ENCODE measurements around the gene ZC3H10.
A peak's percentile ranks its signal among the peaks of the same experiment; 100 is the strongest.
"Not testable (repeated sequence)": the region's sequence is repeated elsewhere in the genome, so short reads cannot be mapped to it uniquely, and the experiment has no call there.

ZC3H10 gene

GRCh38 chr12:56105609-56105902 is 12.5 kb upstream of the ZC3H10 start:
- in situ Hi-C loops (cut with HindIII; ENCODE audit: low pct_unique_long_range_greater_than_20kb, low sequenced_read_pairs), result no loop called here
- DNase-seq (ENCODE audit: low read depth in 1 of 2, low spot score in 1 of 2), result no peak
- no peak for TF ChIP-seq JUND (IDR thresholded peaks at IDR 0.05; ENCODE audit: low read depth)

GRCh38 chr12:56107242-56107641 is 10.8 kb upstream of the ZC3H10 start:
- no peak for TF ChIP-seq JUND (IDR thresholded peaks at IDR 0.05; ENCODE audit: low read depth)
- no peak for DNase-seq (ENCODE audit: low read depth in 1 of 2, low spot score in 1 of 2)
- in situ Hi-C loops (cut with HindIII; ENCODE audit: low pct_unique_long_range_greater_than_20kb, low sequenced_read_pairs), result no loop called here

- no peak for DNase-seq (ENCODE audit: low read depth in 1 of 2, low spot score in 1 of 2)
- in situ Hi-C loops (cut with HindIII; ENCODE audit: low pct_unique_long_range_greater_than_20kb, low sequenced_read_pairs), result no loop called here
- TF ChIP-seq JUND (IDR thresholded peaks at IDR 0.05; ENCODE audit: low read depth), result no peak
Observed at GRCh38 chr12:56110571-56110970, 7.5 kb upstream of the ZC3H10 start.

DNA sequence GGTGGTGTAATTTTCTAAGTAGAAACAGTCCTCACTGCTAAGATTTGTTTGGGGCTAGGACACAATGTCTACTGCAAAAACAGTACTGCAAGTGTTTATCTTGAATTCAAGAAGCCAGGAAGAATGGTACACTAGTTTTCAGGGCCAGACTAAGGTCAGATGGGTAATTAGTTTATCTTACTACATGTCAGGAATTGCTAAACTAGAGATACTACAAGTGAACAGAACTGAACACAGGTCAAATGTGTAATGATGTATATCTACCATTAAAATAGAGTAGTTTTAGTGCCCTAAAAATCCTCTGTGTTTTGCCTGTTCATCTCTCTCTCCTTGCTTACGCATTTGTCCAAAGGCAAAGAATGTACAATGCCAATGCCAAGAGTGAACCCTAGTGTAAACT is 4.0 kb upstream of the ZC3H10 start:
- no peak for DNase-seq (ENCODE audit: low read depth in 1 of 2, low spot score in 1 of 2)
- in situ Hi-C loops (cut with HindIII; ENCODE audit: low pct_unique_long_range_greater_than_20kb, low sequenced_read_pairs), result no loop called here
- TF ChIP-seq JUND (IDR thresholded peaks at IDR 0.05; ENCODE audit: low read depth), result no peak

DNA sequence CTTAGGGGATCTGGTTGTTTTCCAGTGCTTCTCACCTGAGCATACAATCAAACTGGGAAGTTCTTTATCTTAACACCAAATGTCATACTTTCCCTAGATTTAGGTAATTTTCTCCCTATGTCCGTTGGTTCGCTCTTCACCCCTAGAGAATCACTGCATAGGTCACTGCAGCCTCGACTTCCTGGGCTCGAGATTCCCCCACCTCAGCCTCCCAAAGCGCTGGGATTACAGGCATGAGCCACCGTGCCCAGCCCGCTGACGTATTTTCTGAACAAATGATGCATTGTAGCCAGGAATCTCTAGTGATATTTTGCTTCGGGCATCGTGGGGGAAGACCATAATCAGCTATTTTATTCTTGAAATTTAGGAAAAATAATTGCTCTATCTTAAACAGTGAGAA is 2.7 kb upstream of the ZC3H10 start:
- peak in 1 of 2 experiments; percentile 23 for DNase-seq (ENCODE audit: low read depth in 1 of 2, low spot score in 1 of 2)
- no peak for TF ChIP-seq JUND (IDR thresholded peaks at IDR 0.05; ENCODE audit: low read depth)
- in situ Hi-C loops (cut with HindIII; ENCODE audit: low pct_unique_long_range_greater_than_20kb, low sequenced_read_pairs), result no loop called here

- in situ Hi-C loops (cut with HindIII; ENCODE audit: low pct_unique_long_range_greater_than_20kb, low sequenced_read_pairs), result no loop called here
- DNase-seq (ENCODE audit: low read depth in 1 of 2, low spot score in 1 of 2), result peak in 1 of 2 experiments; percentile 98
Observed at GRCh38 chr12:56116267-56117081, 1.6 kb upstream of the ZC3H10 start, which contains the start of gene RPL41. RPL41 (plus strand) TSS chr12:56116633.

GRCh38 chr12:56117082-56117706 is 872 bp upstream of the ZC3H10 start:
- DNase-seq (ENCODE audit: low read depth in 1 of 2, low spot score in 1 of 2); in situ Hi-C loops (cut with HindIII; ENCODE audit: low pct_unique_long_range_greater_than_20kb, low sequenced_read_pairs): not testable (repeated sequence)

More at GRCh38 chr12:56116267-56117081, 1.6 kb upstream of the ZC3H10 start, which contains the start of gene RPL41:
- TF ChIP-seq JUND (IDR thresholded peaks at IDR 0.05; ENCODE audit: low read depth), result no peak; the same call in 1 of the 2 replicates

- TF ChIP-seq JUND (IDR thresholded peaks at IDR 0.05; ENCODE audit: low read depth), result no peak
- in situ Hi-C loops (cut with HindIII; ENCODE audit: low pct_unique_long_range_greater_than_20kb, low sequenced_read_pairs), result no loop called here
Observed at GRCh38 chr12:56118688-56119357, 757 bp downstream of the ZC3H10 start.

GRCh38 chr12:56119361-56119796 is 1.3 kb downstream of the ZC3H10 start:
- in situ Hi-C loops (cut with HindIII; ENCODE audit: low pct_unique_long_range_greater_than_20kb, low sequenced_read_pairs), result no loop called here
- peak; percentile 91 to 95 for DNase-seq (ENCODE audit: low read depth in 1 of 2, low spot score in 1 of 2)
- TF ChIP-seq JUND (IDR thresholded peaks at IDR 0.05; ENCODE audit: low read depth), result no peak

More at GRCh38 chr12:56118688-56119357, 757 bp downstream of the ZC3H10 start:
- DNase-seq (ENCODE audit: low read depth in 1 of 2, low spot score in 1 of 2), result no peak

DNA sequence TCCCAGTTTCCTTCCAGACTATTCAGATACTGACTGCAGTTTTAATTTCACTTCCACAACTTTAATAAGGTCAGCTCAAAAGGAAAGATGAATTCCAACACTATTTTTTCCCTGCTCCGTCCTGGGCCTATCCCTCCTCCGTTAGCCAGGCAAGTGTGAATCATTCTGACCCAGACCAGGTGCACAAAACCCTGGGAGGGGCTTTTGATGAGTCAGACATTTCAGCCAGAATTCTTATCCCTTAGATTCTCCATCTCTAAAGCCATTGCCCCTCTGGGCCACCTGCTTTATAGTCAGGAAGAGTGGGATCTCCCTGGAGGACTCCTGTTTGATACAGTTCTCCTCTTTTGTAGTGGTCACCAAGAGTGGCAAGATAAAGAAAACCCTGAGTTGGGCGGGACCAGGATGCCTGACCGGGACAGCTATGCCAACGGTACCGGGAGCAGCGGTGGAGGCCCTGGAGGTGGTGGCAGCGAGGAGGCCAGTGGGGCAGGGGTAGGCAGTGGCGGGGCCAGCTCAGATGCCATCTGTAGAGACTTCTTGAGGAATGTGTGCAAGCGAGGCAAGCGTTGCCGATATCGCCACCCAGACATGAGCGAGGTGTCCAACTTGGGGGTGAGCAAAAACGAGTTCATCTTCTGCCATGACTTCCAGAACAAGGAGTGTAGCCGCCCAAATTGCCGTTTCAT is 2.2 kb downstream of the ZC3H10 start:
- TF ChIP-seq JUND (IDR thresholded peaks at IDR 0.05; ENCODE audit: low read depth), result no peak
- no peak for DNase-seq (ENCODE audit: low read depth in 1 of 2, low spot score in 1 of 2)
- in situ Hi-C loops (cut with HindIII; ENCODE audit: low pct_unique_long_range_greater_than_20kb, low sequenced_read_pairs), result no loop called here

GRCh38 chr12:56121204-56121870 is 3.3 kb downstream of the ZC3H10 start:
- no peak for TF ChIP-seq JUND (IDR thresholded peaks at IDR 0.05; ENCODE audit: low read depth)
- no peak for DNase-seq (ENCODE audit: low read depth in 1 of 2, low spot score in 1 of 2)
- in situ Hi-C loops (cut with HindIII; ENCODE audit: low pct_unique_long_range_greater_than_20kb, low sequenced_read_pairs), result no loop called here

DNA sequence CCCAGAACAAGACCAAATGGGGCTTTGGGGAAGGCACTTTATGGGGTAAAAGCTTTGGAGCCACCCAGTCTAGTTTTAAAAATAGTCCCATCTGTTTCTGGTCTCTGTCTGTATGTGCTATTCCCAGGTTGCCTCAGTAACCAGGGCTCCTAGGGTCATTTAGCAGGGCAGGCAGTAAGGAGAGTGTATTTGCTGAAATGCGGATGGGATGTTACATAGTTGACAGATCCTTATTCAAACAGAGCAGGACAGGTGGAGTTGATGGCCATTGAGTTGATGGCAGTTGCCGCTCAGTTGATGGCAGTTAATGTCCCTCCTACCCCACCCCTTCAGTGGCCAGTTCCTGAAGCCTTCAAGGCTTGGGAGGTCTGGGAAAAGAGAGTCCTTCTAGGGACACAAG is 4.6 kb downstream of the ZC3H10 start:
- no peak for TF ChIP-seq JUND (IDR thresholded peaks at IDR 0.05; ENCODE audit: low read depth)
- in situ Hi-C loops (cut with HindIII; ENCODE audit: low pct_unique_long_range_greater_than_20kb, low sequenced_read_pairs), result no loop called here
- DNase-seq (ENCODE audit: low read depth in 1 of 2, low spot score in 1 of 2), result peak in 1 of 2 experiments; percentile 24

Data from T47D (cell line).